A172 (cell line): Measurements from ENCODE around the gene GLRX2. TPM values are rescaled to one million over a fixed set of nuclear protein-coding genes. Genes with fewer than 3 reads are reported as not detected.
"Not testable (repeated sequence)": the region's sequence is repeated elsewhere in the genome, so short reads cannot be mapped to it uniquely, and the experiment has no call there.

Experiments used
- DNase-seq: peaks from one replicate; pipeline ENCODE4 v3.0.0-alpha.2; 2015; ENCODE audit warnings: low spot score
- total RNA-seq: library from RNA; depleted of rRNA; stranded (reverse); fragments of >200 nt; shearing (Covaris generic); gene quantifications from 2 replicates; pipeline ENCODE4 v1.2.3, GENCODE V29; 2014; rRNA removed

The GLRX2 gene
- total RNA-seq, 1 experiment from 2014 or later = 58.7 TPM

DNA sequence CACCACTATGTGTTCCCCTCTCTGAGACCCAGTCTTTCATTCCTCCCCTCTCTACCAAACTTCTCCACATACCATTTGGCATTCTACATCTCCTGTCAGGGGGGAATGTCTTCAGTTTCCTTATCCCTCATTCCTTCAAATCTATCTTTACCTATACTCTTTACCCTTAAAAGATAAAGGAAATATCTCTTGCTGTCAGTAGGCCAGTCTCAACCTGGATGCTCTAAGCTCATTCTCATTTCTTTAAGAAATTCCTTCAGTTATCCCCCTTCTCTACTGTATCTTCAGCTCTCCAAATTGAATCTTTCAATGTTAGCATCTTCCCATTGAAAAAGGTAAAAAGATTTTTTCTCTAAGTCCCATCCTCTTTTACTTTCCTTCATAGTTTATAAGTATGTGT, 39.3 kb downstream of the GLRX2 start:
- no peak for DNase-seq

DNA sequence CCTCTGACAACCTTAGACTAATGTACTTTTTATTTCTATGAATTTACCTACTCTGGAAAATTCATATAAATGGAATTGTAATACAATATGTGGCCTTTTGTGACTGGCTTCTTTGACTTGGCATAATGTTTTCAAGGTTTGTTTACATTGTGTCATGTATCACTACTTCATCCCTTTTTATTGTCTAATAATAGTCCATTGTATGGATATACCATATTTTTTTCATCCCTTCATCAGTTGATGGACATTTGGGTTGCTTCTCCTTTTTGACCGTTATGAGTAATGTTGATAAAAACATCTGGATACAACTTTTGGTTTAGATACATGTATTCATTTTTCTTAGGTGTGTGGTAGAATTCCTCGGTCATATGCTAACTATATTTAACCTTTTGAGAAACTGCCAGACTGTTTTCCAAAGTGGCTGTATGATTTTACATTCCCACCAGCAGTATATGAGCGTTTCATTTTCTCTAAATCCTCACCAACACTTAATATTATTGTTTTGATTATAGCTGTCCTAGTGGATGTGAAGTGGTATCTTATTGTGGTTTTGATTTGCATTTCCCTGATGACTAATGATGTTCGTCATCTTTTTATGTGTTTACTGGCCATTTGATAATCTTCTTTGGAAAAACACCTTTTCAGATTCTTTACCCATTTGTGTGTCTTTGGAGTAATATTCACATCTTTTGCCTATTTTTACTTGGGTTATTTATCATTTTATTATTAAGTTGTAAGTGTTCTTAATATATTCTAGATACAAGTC, 42.3 kb downstream of the GLRX2 start:
- peak; percentile 33 for DNase-seq

DNA sequence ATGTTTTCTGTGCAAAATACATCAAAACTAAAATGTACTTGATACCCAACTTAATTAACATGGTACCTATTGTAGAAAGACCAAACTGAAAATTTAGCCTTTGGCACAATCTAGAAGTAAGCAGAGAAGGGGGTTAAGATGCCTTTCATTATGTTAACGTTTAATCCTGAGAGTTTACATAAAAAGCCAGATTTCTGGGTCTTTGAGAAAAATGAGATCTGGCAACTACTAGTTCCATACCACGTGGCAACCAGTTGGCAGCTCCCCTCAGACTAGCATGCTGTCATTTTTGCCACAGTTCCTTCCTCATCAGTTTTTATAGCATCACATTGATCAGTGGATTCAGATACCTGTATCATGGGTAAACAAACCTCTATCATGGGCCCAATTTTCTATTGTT, 44.3 kb downstream of the GLRX2 start:
- no peak for DNase-seq

DNA sequence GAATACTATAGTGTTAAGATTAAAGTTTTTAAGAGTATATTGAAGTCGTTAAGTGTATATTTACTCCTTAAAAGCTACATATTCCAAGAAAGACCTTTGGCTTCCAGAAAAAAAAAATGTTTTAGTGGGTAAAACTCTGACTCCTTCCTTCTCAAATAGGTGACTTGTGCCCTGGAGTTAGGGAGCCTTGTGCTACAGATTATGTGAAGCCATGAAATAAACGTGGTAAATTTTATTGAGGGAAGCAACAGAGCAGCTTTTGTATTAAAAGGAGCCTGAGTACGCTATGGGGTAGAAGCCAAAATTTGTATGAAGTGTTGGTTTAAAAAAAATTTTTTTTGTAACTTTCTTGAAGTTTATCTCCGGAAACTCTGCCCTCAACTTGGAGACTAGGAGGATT, 44.8 kb downstream of the GLRX2 start:
- DNase-seq = no peak

DNA sequence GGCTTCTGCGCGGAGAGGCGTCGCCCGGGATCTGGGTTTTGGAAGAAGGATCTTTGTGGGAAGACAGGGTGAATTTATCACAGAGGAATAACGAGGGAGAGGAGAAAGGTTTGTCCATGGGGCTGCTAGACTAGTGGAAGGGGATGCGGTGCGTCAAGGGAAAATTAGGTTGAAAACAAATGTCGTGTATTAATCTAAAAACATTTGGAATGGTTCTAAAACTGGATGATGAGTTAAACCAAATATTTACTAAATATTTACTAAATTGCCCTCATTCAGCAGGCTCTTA, 45.2 kb downstream of the GLRX2 start:
- no peak for DNase-seq

DNA sequence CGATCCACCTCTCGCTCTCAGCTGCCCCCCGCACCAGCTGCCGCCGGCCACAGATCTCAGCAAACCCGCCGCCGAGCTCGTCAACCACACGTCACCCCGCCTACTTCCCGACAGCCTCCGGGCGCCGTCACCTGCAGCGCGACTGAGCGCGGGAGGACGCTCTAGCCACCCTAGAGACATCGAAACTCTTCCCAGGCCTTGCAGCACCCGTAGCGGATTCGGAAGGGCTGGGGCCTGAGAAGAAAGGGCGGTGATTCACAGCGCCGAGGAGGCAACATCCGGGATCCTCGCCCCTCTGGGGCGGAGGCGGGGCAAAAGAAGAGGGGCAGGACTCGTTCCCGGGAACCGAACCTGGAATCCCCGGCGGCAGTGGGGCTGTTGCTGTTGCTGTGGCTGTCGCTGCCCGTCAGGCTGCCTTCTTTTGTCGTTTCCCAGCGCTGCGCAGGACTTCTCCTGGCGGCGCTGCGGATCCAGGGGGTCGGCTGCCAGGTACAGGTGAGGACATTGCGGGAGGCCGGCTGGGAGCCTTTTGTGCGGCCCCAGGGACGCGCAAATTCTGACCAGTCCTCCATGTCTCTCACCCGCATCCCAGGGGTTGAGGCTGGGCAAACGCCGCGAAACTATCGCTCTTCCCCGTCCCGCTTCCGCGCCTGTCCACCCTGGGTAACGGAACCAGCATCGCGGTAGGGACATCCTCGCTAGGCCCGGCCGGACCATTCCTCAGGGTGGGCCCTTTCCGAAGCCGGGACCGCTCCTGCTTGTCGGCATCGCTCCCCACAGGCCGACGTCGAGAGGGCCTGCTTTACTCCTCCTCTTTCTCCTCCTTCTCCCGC, 45.7 kb downstream of the GLRX2 start, which contains the start of the genes RO60 and UCHL5:
Gene RO60, plus strand, starts transcription at position 331 of the 833 bp plus-strand sequence. CDS start 9,443 bp downstream, outside the sequence.
Gene UCHL5, minus strand, starts transcription at position 79 of the 833 bp plus-strand sequence. CDS start 100 bp downstream, outside the sequence.
- peak; percentile 98 for DNase-seq

DNA sequence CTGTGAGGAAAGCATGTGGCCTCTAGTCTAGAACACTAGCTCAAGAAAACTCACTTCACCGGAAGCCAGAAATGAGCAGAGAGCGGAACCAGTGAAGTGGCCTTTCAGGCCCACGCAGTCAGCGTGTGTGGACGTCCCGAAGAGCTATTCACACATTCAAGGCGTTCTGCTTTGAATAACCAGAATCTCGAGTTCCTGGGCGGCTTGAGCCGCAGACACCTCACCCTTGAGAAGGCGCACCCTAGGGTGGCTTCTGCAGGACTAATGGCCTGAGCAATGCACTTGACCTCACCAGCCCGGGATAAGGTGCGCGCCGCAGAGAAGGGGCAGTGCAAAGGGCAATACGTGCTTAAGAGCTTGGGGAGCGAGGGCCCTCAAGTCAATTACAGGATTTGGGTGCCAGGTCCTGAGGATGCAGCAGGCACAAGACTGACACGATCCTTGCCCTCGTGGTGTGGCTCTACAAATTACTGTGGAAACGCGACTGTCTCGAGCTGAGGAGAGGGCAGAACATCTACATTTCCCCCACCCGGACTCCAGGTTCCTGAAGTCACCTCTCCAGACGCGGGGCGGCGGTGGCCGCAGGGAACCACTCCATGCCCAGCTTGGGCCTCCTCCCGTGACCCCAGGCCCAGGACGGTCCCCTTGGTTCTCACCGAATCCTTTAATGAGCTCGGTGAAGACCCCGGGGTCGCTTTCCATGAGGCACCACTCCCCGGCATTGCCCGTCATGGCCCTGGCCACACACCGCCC, 46.5 kb downstream of the GLRX2 start:
- peak; percentile 44 for DNase-seq

DNA sequence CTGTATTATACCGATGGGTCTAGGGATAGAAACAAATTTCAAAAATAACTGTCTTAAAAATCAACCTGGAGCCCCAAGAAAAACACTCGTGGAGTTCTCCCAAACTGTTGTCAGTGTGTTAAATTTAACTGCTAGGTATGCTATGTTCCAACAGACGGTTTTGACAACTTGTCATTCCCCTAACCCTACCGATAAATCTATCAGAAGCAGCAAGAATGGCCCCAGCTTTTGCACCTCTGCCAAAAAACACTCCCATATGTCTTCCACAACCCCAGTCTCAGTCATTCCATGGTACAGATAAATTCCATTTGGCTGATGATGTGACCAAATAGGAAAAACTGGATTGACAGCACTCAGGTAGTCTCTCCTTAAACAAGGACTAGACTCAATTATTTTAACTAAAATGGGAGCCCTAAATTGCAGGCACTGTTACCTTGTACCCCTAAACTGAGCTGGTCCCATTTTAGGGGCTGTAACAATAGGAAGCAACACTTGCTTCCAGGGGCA, 51.0 kb downstream of the GLRX2 start:
- DNase-seq = no peak

DNA sequence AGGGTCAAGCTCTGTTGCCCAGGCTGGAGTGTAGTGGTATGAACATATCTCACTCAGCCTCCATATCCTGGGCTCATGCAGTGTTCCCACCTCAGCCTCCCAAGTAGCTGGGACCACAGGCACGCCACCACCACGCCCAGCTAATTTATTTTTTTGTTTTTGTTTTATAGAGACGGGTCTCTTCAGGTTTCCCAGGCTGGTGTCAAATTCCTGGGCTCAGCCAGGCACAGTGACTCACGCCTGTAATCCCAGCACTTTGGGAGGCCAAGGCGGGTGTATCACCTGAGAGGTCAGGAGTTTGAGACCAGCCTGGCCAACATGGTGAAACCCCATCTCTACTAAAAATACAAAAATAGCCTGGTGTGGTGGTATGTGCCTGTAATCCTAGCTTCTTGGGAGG, 56.3 kb downstream of the GLRX2 start:
- not testable (repeated sequence) for DNase-seq

Other genes with a start within 250 kb of the GLRX2 start
- gene UCHL5, start 46.1 kb downstream of the GLRX2 start, total RNA-seq = 49.3 and 53.8 TPM in 2 replicates
- gene RO60, start 45.8 kb downstream of the GLRX2 start, total RNA-seq = 121 and 130 TPM in 2 replicates
- 32.2 and 34.7 TPM in 2 replicates for gene CDC73, start 16.6 kb upstream of the GLRX2 start, total RNA-seq
- 7.0 and 12.6 TPM in 2 replicates for gene B3GALT2, start 81.2 kb upstream of the GLRX2 start, total RNA-seq